Duodenal mucosa (tissue), 2 donors: Measurements from ENCODE around the gene TAP1.

Experiments used
- H3K27ac ChIP-seq: one replicate; pipeline ENCODE4 v1.7.0; 2013; ENCODE audit warnings: low read depth, low read length
- H3K27me3 ChIP-seq, 2 donors: one replicate each; pipeline ENCODE4 v1.7.0; 2013; ENCODE audit warnings: low read length in 2 of 2, control low read depth in 1 of 2; ENCODE audit not compliant: insufficient read depth in 2 of 2, control insufficient read depth in 1 of 2
- H3K36me3 ChIP-seq, 2 donors: one replicate each; pipeline ENCODE4 v1.7.0; 2013; ENCODE audit warnings: low read length in 2 of 2, control low read depth in 1 of 2; ENCODE audit not compliant: insufficient read depth in 2 of 2, control insufficient read depth in 1 of 2
- H3K4me1 ChIP-seq, 2 donors: one replicate each; pipeline ENCODE4 v1.7.0; 2013; ENCODE audit warnings: low read length in 2 of 2, control low read depth in 1 of 2; ENCODE audit not compliant: insufficient read depth in 2 of 2, control insufficient read depth in 1 of 2
- H3K4me3 ChIP-seq, 2 donors: one replicate each; pipeline ENCODE4 v1.7.0; 2013; ENCODE audit warnings: low read length in 2 of 2, low read depth in 1 of 2
- H3K9ac ChIP-seq, 2 donors: one replicate each; pipeline ENCODE4 v1.7.0; 2013; ENCODE audit warnings: low read length in 2 of 2, low read depth in 1 of 2
- H3K9me3 ChIP-seq, 2 donors: one replicate each; pipeline ENCODE4 v1.7.0; 2013; ENCODE audit warnings: low read length in 2 of 2, control low read depth in 1 of 2; ENCODE audit not compliant: control insufficient read depth in 1 of 2

The TAP1 gene

DNA sequence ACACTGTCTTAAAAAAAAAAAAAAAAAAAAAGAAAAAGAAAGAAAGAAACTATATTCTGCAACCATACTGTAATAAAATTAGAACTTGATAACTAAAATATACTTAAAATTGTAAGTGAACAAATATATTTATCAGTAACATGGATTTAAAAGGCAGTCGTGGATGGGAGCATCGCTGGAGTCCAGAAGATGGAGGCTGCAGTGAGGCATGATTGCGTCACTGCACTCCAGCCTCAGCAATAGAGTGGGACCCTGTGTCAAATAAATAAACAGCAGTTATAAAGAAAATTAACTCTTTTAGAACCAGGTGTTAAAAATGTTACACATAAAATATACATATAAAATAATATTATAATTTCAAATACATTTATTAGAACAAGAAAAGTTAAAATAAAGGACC is 9.2 kb upstream of the TAP1 start:
- no peak overlapping the region for H3K4me3 ChIP-seq
- no peaks in the 10 kb centered on the region for H3K27me3 ChIP-seq
- H3K36me3 ChIP-seq: peaks cover 19 to 22% of the 10 kb centered on the region in 2 donors
- peaks cover 10 to 22% of the 10 kb centered on the region in 2 donors for H3K4me1 ChIP-seq
- H3K27ac ChIP-seq: no peak overlapping the region
- H3K9me3 ChIP-seq: no peaks in the 10 kb centered on the region
- no peak overlapping the region for H3K9ac ChIP-seq

GRCh38 chr6:32860674-32861073 is 7.2 kb upstream of the TAP1 start:
- no peak overlapping the region for H3K4me3 ChIP-seq
- no peaks in the 10 kb centered on the region for H3K27me3 ChIP-seq
- peaks cover 10 to 13% of the 10 kb centered on the region in 2 donors for H3K4me1 ChIP-seq
- H3K9me3 ChIP-seq: no peaks in the 10 kb centered on the region
- peaks cover 28 to 29% of the 10 kb centered on the region in 2 donors for H3K36me3 ChIP-seq
- H3K27ac ChIP-seq: no peak overlapping the region
- no peak overlapping the region for H3K9ac ChIP-seq

DNA sequence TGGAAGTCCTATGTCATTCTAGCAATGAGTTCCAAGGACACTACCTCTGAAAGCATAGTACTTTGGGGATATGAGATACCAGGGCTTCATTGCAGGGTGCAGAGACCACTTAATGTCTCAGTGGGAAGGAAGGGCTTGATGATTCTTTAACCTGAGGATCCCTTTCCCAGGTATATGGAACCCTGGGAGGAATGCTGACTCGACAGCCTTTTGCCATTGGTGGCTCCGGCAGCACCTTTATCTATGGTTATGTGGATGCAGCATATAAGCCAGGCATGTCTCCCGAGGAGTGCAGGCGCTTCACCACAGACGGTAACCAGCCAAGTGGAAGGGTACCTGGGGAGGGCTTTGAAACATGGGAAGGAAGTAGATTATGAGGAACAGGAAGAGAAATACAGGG is 4.7 kb upstream of the TAP1 start:
- Histone ChIP-seq H3K9ac (no peak overlapping the region), H3K36me3 (peaks cover 28 to 29% of the 10 kb centered on the region in 2 donors), H3K27me3 (no peaks in the 10 kb centered on the region), H3K4me1 (peaks cover 21% of the 10 kb centered on the region in 2 donors), H3K27ac (no peak overlapping the region), H3K4me3 (no peak overlapping the region), H3K9me3 (no peaks in the 10 kb centered on the region)

DNA sequence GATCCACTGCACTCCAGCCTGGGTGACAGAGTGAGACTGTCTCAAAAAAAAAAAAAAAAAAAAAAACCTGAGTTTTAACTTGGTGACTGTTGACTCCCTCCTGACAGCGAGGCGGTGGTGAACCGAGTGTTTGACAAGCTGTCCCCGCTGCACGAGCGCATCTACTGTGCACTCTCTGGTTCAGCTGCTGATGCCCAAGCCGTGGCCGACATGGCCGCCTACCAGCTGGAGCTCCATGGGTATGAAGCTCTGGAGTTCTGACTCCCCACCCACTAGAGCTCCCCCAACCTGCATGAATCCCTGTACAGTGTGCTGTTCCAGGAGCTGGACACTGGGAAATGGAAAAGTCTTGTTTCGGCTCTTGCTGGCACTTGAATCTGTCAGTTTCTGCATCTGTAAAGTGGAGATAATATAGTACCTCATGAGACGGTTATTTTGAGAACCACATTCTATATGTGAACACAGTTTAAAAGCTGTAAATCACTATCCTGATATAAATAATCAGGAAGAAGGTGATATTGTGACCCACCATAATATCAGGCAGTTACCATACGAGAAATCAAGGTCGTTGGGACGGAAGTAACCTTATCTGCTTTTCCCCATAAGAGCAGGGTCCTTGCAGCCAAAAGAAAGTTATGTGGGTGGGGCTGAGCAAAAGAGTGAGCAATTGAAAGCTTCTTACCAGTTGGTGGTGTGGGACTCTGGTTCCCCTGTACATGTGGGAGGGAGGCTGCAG is 3.8 kb upstream of the TAP1 start:
- Histone ChIP-seq H3K4me1 (peaks cover 22 to 24% of the 10 kb centered on the region in 2 donors), H3K4me3 (no peak overlapping the region), H3K9me3 (no peaks in the 10 kb centered on the region), H3K36me3 (peaks cover 28 to 29% of the 10 kb centered on the region in 2 donors), H3K27ac (no peak overlapping the region), H3K9ac (no peak overlapping the region), H3K27me3 (no peaks in the 10 kb centered on the region)

- H3K4me1 ChIP-seq: peaks cover 35 to 38% of the 10 kb centered on the region in 2 donors
- no peaks in the 10 kb centered on the region for H3K27me3 ChIP-seq
- peak overlapping the region; percentile 94 to 97 for H3K4me3 ChIP-seq
- no peaks in the 10 kb centered on the region for H3K9me3 ChIP-seq
- peak overlapping the region in 1 of 2 donors; percentile 97 for H3K9ac ChIP-seq
- H3K27ac ChIP-seq: peak overlapping the region; percentile 100
- peaks cover 39% of the 10 kb centered on the region in 2 donors for H3K36me3 ChIP-seq
These were observed 2.1 kb upstream of the TAP1 start for GRCh38 chr6:32855467-32856174.

GRCh38 chr6:32854376-32855178 is 1.1 kb upstream of the TAP1 start:
- Histone ChIP-seq H3K27me3 (no peaks in the 10 kb centered on the region), H3K9me3 (no peaks in the 10 kb centered on the region), H3K4me3 (peak overlapping the region; percentile 94 to 97), H3K36me3 (peaks cover 44 to 46% of the 10 kb centered on the region in 2 donors), H3K4me1 (peaks cover 40 to 41% of the 10 kb centered on the region in 2 donors), H3K27ac (peak overlapping the region; percentile 100), H3K9ac (peak overlapping the region; percentile 97 to 100)

DNA sequence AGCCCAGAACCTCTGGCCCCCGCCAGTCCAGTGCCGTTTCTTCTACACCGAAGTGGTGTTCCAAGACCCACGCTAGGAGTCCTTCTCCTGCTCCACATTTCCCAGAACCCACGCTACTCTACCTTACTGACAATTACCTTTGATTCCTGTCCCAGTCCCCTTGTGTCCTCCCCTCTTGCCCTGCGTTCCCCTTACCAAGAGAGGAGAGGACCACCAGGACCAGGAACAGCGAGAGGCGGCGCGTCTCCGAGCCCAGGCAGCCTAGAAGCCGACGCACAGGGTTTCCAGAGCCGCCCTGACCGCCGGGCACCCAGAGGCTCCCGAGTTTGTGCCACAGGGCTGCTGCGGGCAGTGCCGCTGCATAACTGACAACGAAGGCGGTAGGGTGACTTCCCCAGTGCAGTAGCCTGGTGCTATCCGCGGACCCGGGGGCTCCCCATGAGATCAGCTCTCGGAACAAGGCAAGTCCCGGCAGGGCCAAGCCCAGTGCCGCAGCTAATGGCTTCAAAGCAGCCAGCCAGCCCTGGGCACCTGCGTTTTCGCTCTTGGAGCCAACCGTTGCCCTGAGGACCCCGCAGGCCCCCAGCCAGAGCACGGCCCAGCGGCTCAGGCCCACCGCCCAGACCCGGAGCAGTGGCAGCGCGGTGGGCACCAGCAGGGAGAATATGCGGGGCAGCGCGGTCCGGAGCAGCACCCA is 512 bp downstream of the TAP1 start:
- Histone ChIP-seq H3K36me3 (peaks cover 43 to 44% of the 10 kb centered on the region in 2 donors), H3K27ac (peak overlapping the region; percentile 100), H3K27me3 (no peaks in the 10 kb centered on the region), H3K4me1 (peaks cover 41 to 51% of the 10 kb centered on the region in 2 donors), H3K9ac (peak overlapping the region; percentile 97 to 100), H3K4me3 (peak overlapping the region; percentile 94 to 97), H3K9me3 (no peaks in the 10 kb centered on the region)

- Histone ChIP-seq H3K36me3 (peaks cover 43 to 44% of the 10 kb centered on the region in 2 donors), H3K4me1 (peaks cover 40 to 53% of the 10 kb centered on the region in 2 donors), H3K9ac (peak overlapping the region; percentile 97 to 100), H3K4me3 (peak overlapping the region; percentile 94 to 97), H3K27ac (peak overlapping the region; percentile 100), H3K9me3 (no peaks in the 10 kb centered on the region), H3K27me3 (no peaks in the 10 kb centered on the region)
These were observed 1.3 kb downstream of the TAP1 start for GRCh38 chr6:32852018-32852843.

DNA sequence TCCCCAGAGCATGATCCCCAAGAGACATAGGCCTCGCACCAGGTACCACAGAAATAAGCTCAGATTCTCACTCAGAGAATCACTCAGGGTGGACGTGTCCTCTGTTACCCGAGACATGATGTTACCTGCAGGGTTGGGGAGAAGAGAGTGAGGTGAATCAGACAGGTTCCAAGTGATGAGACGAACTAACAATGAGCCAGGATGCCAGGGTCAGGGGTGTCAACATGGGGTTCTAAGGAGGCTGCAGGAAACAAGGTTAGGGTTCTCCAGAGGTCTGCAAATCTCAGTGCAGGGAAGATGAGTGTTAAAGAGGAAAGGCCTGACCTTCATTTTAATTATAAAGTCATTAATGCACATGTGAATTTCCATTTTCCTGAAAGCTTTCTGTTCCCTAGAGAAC is 2.5 kb downstream of the TAP1 start:
- peak overlapping the region in 1 of 2 donors; percentile 20 for H3K9ac ChIP-seq
- no peaks in the 10 kb centered on the region for H3K27me3 ChIP-seq
- no peak overlapping the region for H3K27ac ChIP-seq
- peaks cover 46 to 53% of the 10 kb centered on the region in 2 donors for H3K36me3 ChIP-seq
- H3K9me3 ChIP-seq: no peaks in the 10 kb centered on the region
- peak overlapping the region in 1 of 2 donors; percentile 94 for H3K4me3 ChIP-seq
- H3K4me1 ChIP-seq: peaks cover 42 to 54% of the 10 kb centered on the region in 2 donors
